ENCODE data around the gene ZBTB20. TPM values are rescaled to one million over a fixed set of nuclear protein-coding genes. Genes with fewer than 3 reads are reported as not detected.

ZBTB20 gene
- total and polyA plus RNA-seq, 2 experiments from 2014 or later, result 15.7 to 37.3 TPM

DNA sequence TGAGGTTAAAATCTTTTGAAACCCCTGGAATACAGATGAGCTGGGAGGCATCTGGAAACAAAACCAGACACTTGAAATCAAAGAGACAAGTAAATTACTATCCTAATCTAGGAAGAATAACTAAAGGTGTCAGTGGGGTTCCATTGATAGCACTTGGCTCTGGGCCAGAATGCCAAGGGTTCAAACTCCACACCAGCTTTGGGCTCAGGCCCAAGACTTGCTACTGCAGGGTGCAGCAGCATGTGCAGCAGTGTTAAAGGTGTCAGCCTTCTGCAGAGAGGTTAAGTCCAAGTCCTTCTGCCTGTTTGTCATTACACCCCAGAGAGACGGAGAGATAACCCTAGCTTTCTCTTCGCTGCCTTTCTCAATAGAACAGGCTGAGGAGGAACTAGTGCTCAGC, 579.3 kb downstream of the ZBTB20 start:
- DNase-seq (ENCODE audit: low read depth in 1 of 2, low spot score in 1 of 2), result no peak
- no peaks in the 10 kb centered on the region for H3K9me3 ChIP-seq (ENCODE audit: low read depth)
- no peak overlapping the region for H3K27ac ChIP-seq
- H3K36me3 ChIP-seq, result no peaks in the 10 kb centered on the region
- H3K4me1 ChIP-seq (ENCODE audit: low read depth), result peaks cover 9% of the 10 kb centered on the region
- TF ChIP-seq, protein P1, sequence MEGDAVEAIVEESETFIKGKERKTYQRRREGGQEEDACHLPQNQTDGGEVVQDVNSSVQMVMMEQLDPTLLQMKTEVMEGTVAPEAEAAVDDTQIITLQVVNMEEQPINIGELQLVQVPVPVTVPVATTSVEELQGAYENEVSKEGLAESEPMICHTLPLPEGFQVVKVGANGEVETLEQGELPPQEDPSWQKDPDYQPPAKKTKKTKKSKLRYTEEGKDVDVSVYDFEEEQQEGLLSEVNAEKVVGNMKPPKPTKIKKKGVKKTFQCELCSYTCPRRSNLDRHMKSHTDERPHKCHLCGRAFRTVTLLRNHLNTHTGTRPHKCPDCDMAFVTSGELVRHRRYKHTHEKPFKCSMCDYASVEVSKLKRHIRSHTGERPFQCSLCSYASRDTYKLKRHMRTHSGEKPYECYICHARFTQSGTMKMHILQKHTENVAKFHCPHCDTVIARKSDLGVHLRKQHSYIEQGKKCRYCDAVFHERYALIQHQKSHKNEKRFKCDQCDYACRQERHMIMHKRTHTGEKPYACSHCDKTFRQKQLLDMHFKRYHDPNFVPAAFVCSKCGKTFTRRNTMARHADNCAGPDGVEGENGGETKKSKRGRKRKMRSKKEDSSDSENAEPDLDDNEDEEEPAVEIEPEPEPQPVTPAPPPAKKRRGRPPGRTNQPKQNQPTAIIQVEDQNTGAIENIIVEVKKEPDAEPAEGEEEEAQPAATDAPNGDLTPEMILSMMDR (IDR thresholded peaks at IDR 0.05; ENCODE audit: low read depth, low read length), result no peak
- no peaks in the 10 kb centered on the region for H3K27me3 ChIP-seq
- H3K4me3 ChIP-seq, result no peak overlapping the region

DNA sequence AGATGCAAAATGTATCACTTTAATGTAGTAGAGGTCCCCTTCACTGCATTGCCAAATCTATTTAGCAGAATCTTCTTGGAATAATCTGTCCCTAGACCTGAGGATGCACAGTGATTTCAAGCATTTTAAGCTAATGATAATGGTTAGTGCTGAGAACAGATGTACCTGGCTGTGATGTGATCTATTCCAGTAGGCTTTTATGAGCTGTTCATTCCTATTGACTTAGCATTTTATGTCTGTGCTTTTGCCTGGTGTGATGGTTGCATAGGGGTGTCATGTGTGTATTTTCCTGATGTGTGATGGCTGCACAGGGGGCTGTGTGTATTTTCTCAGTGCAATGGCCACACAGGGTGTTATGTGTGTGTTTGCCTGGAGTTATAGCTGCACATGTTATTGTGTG, 580.3 kb downstream of the ZBTB20 start:
- Histone ChIP-seq H3K4me1 (ENCODE audit: low read depth) (peaks cover 9% of the 10 kb centered on the region), H3K27me3 (no peaks in the 10 kb centered on the region), H3K4me3 (no peak overlapping the region), H3K27ac (no peak overlapping the region), H3K9me3 (ENCODE audit: low read depth) (no peaks in the 10 kb centered on the region), H3K36me3 (no peaks in the 10 kb centered on the region)
- no peak for DNase-seq (ENCODE audit: low read depth in 1 of 2, low spot score in 1 of 2)
- TF ChIP-seq, protein P1 (IDR thresholded peaks at IDR 0.05; ENCODE audit: low read depth, low read length), result no peak

DNA sequence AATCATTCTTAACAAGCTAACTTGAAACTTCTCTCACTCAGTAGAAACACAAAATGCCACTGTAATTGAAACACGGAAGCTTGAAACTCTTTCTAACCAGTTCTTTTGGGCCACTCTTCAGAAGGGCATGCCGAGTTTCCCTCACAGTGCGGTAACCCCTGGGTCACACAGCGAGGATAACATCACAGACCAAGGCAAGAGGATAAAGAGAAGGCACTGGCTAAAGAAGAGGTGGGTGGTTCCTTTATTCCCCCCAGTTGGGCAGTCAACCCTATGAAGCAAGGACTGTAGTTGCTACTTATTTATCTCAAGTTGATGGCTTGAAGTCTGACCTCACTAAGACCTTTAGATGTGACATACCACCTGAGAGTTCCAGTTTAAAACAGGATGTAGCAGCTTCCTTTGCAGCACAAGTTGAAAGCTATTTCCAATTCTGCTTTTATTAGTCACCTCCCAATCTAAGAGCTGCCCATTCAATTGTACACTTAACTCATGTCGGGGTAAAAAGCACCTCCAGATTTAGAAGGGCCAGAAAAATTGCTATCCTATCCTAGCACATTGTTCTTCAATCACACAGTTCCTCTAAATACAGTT, 580.8 kb downstream of the ZBTB20 start:
- Histone ChIP-seq H3K27ac (no peak overlapping the region), H3K4me1 (ENCODE audit: low read depth) (peaks cover 9% of the 10 kb centered on the region), H3K36me3 (no peaks in the 10 kb centered on the region), H3K9me3 (ENCODE audit: low read depth) (no peaks in the 10 kb centered on the region), H3K27me3 (no peaks in the 10 kb centered on the region), H3K4me3 (no peak overlapping the region)
- TF ChIP-seq, protein P1 (IDR thresholded peaks at IDR 0.05; ENCODE audit: low read depth, low read length), result no peak
- no peak for DNase-seq (ENCODE audit: low read depth in 1 of 2, low spot score in 1 of 2)

DNA sequence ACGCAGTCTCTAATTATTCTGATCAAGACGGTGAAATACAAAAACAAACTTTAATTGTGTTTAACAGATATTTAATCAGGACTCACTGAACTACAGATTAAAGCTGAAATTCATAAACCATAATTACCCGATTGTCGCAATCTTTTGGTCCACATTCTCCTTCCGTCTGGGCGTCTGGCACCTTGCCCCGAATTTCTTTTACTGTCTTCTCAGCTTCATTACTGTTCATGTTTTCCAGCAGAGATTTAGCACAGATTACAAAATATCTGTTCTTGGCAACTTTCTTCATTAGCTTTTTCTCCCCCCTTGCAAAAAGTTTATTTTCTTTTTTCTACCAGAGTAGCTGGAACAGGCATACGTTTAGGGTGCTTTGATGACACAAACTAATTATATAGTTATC, 581.9 kb downstream of the ZBTB20 start:
- no peaks in the 10 kb centered on the region for H3K27me3 ChIP-seq

DNA sequence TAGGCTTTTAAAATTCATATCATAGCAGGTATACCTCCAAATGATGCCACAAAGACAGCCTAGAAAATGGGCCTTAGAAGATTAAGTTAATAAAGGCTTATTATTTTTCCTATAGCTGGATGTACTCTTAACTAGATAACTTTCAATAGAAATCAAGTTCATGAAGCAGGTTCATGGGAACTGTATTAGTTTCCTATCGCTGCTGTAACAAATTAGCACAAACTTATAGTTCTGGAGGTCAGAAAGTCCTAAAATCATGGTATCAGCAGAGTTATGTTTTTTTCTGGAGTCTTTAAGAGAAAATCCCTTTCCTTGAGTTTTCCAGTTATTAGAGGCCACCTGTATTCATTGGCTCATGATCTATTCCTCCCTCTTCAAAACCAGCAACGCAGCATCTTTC, 583.4 kb downstream of the ZBTB20 start:
- Histone ChIP-seq H3K27me3 (no peaks in the 10 kb centered on the region), H3K36me3 (no peaks in the 10 kb centered on the region), H3K9me3 (ENCODE audit: low read depth) (no peaks in the 10 kb centered on the region), H3K4me3 (no peak overlapping the region), H3K27ac (no peak overlapping the region), H3K4me1 (ENCODE audit: low read depth) (peaks cover 9% of the 10 kb centered on the region)
- TF ChIP-seq, protein P1 (IDR thresholded peaks at IDR 0.05; ENCODE audit: low read depth, low read length), result no peak
- no peak for DNase-seq (ENCODE audit: low read depth in 1 of 2, low spot score in 1 of 2)

More for the DNA sequence above, 581.9 kb downstream of the ZBTB20 start:
- TF ChIP-seq, protein P1 (IDR thresholded peaks at IDR 0.05; ENCODE audit: low read depth, low read length), result no peak
- Histone ChIP-seq H3K27ac (no peak overlapping the region), H3K36me3 (no peaks in the 10 kb centered on the region), H3K4me1 (ENCODE audit: low read depth) (peaks cover 9% of the 10 kb centered on the region), H3K9me3 (ENCODE audit: low read depth) (no peaks in the 10 kb centered on the region), H3K4me3 (no peak overlapping the region)
- peak in 1 of 2 donors; percentile 42 for DNase-seq (ENCODE audit: low read depth in 1 of 2, low spot score in 1 of 2)
